ENCODE measurements around the gene CSGALNACT2.

Gene CSGALNACT2

GRCh38 chr10:43230909-43231522 lies 92.8 kb downstream of the CSGALNACT2 start:
- DNase-seq = no peak

- DNase-seq = peak; percentile 36
Measured at GRCh38 chr10:43231523-43232078, 93.4 kb downstream of the CSGALNACT2 start.

- peak; percentile 10 for DNase-seq
Measured at GRCh38 chr10:43233601-43234430, 95.6 kb downstream of the CSGALNACT2 start.

GRCh38 chr10:43234471-43235041 lies 96.3 kb downstream of the CSGALNACT2 start:
- peak; percentile 7 for DNase-seq

All from activated T-cell treated with anti-CD3 and anti-CD28 coated beads, Interleukin-2, amount 50 U/mL, for 1 hour (primary cell).